HFF-Myc (cell line): Measurements from ENCODE around the gene OR52E5.

Experiments used
- DNase-seq: peaks from one replicate; pipeline ENCODE4 v3.0.0-alpha.2; 2011; ENCODE audit warnings: low read depth; ENCODE audit errors: extremely low read depth
- H3K4me3 ChIP-seq: replicated peaks from 2 replicates; pipeline ENCODE4 v1.5.1; 2011; ENCODE audit warnings: low read depth, mild to moderate bottlenecking, control low read depth, low read length
- CTCF ChIP-seq: IDR thresholded peaks from 2 replicates; pipeline ENCODE4 v1.5.1; 2012; ENCODE audit warnings: mild to moderate bottlenecking, low read depth, low read length, control low read depth; ENCODE audit errors: missing control alignments

OR52E5 gene

DNA sequence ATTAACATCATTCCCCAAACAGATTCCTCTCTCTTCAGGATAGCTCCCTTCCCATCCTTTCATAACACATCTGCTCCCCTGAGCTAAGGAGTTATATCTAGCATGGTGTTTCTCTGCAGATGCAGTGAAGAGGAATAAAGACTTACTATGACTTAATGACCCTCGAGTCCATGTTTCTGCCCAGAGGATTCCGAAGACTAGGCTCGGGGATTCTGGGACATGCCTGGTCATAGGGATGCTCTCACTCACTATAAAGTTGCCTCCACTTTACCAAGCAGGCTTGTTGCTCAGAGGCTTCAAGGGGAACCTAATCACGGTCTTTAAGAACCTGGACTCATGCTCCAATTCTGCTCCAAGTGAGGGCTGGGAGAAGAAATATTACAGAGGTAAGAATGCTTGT lies 12.7 kb upstream of the OR52E5 start, which contains the start of gene OR52E4:
OR52E4 (plus strand) TSS at position 301 of the 400 bp plus-strand sequence. CDS start 3,664 bp downstream, outside the sequence.
- DNase-seq = no peak
- TF ChIP-seq CTCF = no peak
- no peak within 1 kb of the TSS for H3K4me3 ChIP-seq

- H3K4me3 ChIP-seq = no peak overlapping the region
- TF ChIP-seq CTCF = no peak
- DNase-seq = no peak
Measured at GRCh38 chr11:5881756-5882155, 11.3 kb upstream of the OR52E5 start.

DNA sequence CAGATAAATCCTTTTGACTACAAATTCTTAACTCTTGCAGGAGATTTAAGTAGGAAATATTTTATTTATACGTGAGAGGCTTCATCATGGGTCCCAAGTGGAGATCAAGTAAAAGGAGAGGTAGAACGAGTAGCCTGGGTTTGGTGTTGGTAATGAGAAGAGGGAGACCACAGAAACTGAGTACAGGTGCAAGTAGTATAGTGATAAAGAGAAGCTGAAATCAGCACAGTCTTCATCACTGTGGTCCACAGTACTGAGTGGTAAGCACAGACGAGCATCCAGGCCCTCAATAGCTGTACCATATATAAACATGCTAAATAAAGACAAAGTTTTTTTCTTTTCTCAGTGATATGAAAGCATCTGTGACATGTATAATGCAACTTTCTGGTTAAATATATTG lies 5.8 kb upstream of the OR52E5 start:
- no peak for DNase-seq
- no peak for TF ChIP-seq CTCF
- H3K4me3 ChIP-seq = no peak overlapping the region

- H3K4me3 ChIP-seq = no peak overlapping the region
- no peak for TF ChIP-seq CTCF
- DNase-seq = no peak
Measured at GRCh38 chr11:5887661-5888060, 5.3 kb upstream of the OR52E5 start.

- no peak for TF ChIP-seq CTCF
- H3K4me3 ChIP-seq = no peak overlapping the region
- DNase-seq = no peak
Measured at GRCh38 chr11:5891216-5891800, 1.7 kb upstream of the OR52E5 start.

GRCh38 chr11:5899534-5899933 lies 6.5 kb downstream of the OR52E5 start:
- no peak overlapping the region for H3K4me3 ChIP-seq
- no peak for DNase-seq
- no peak for TF ChIP-seq CTCF

- no peak for DNase-seq
- TF ChIP-seq CTCF = no peak
Measured at GRCh38 chr11:5910540-5910939, 17.5 kb downstream of the OR52E5 start.

More at GRCh38 chr11:5910540-5910939, 17.5 kb downstream of the OR52E5 start:
- H3K4me3 ChIP-seq = no peak overlapping the region
